ENCODE results near the gene B3GNT7.
"Not testable (repeated sequence)": the region's sequence is repeated elsewhere in the genome, so short reads cannot be mapped to it uniquely, and the experiment has no call there.

B3GNT7 gene

GRCh38 chr2:231395188-231396057 is at the start of gene B3GNT7:
Gene B3GNT7 (plus strand): TSS chr2:231395710. CDS start chr2:231395804, 94 bp downstream.
- DNase-seq (ENCODE audit: low read depth in 1 of 2, low spot score in 1 of 2), result no peak

- DNase-seq (ENCODE audit: low read depth in 1 of 2, low spot score in 1 of 2), result no peak
Observed at GRCh38 chr2:231347081-231347480, 48.4 kb upstream of the B3GNT7 start.

GRCh38 chr2:231347638-231348037 is 47.9 kb upstream of the B3GNT7 start:
- DNase-seq (ENCODE audit: low read depth in 1 of 2, low spot score in 1 of 2), result no peak

GRCh38 chr2:231348173-231348572 is 47.3 kb upstream of the B3GNT7 start:
- no peak for DNase-seq (ENCODE audit: low read depth in 1 of 2, low spot score in 1 of 2)

GRCh38 chr2:231348704-231349373 is 46.7 kb upstream of the B3GNT7 start:
- DNase-seq (ENCODE audit: low read depth in 1 of 2, low spot score in 1 of 2), result no peak

- DNase-seq (ENCODE audit: low read depth in 1 of 2, low spot score in 1 of 2), result not testable (repeated sequence)
Observed at GRCh38 chr2:231349374-231349735, 46.2 kb upstream of the B3GNT7 start.

- no peak for DNase-seq (ENCODE audit: low read depth in 1 of 2, low spot score in 1 of 2)
Observed at GRCh38 chr2:231351648-231352047, 43.9 kb upstream of the B3GNT7 start.

GRCh38 chr2:231353469-231353868 is 42.0 kb upstream of the B3GNT7 start:
- no peak for DNase-seq (ENCODE audit: low read depth in 1 of 2, low spot score in 1 of 2)

- DNase-seq (ENCODE audit: low read depth in 1 of 2, low spot score in 1 of 2), result no peak
Observed at GRCh38 chr2:231355508-231356465, 39.7 kb upstream of the B3GNT7 start.

GRCh38 chr2:231356466-231356844 is 39.1 kb upstream of the B3GNT7 start:
- DNase-seq (ENCODE audit: low read depth in 1 of 2, low spot score in 1 of 2), result no peak

GRCh38 chr2:231357048-231357447 is 38.5 kb upstream of the B3GNT7 start:
- no peak for DNase-seq (ENCODE audit: low read depth in 1 of 2, low spot score in 1 of 2)

GRCh38 chr2:231357931-231358330 is 37.6 kb upstream of the B3GNT7 start:
- no peak for DNase-seq (ENCODE audit: low read depth in 1 of 2, low spot score in 1 of 2)

- DNase-seq (ENCODE audit: low read depth in 1 of 2, low spot score in 1 of 2), result no peak
Observed at GRCh38 chr2:231359441-231359840, 36.1 kb upstream of the B3GNT7 start.

- no peak for DNase-seq (ENCODE audit: low read depth in 1 of 2, low spot score in 1 of 2)
Observed at GRCh38 chr2:231359948-231360347, 35.6 kb upstream of the B3GNT7 start.

GRCh38 chr2:231360401-231360800 is 35.1 kb upstream of the B3GNT7 start:
- no peak for DNase-seq (ENCODE audit: low read depth in 1 of 2, low spot score in 1 of 2)

- no peak for DNase-seq (ENCODE audit: low read depth in 1 of 2, low spot score in 1 of 2)
Observed at GRCh38 chr2:231360881-231361371, 34.6 kb upstream of the B3GNT7 start.

- DNase-seq (ENCODE audit: low read depth in 1 of 2, low spot score in 1 of 2), result no peak
Observed at GRCh38 chr2:231361701-231362554, 33.6 kb upstream of the B3GNT7 start.

GRCh38 chr2:231362555-231363184 is 32.8 kb upstream of the B3GNT7 start:
- no peak for DNase-seq (ENCODE audit: low read depth in 1 of 2, low spot score in 1 of 2)

- no peak for DNase-seq (ENCODE audit: low read depth in 1 of 2, low spot score in 1 of 2)
Observed at GRCh38 chr2:231364061-231364460, 31.4 kb upstream of the B3GNT7 start.

All from activated CD4-positive, alpha-beta T cell treated with anti-CD3 and anti-CD28 coated beads, Interleukin-2, amount 50 U/mL, for 24 hours (primary cell).